OCI-LY7 (cell line): ENCODE measurements around the gene UBL3. TPM values are rescaled to one million over a fixed set of nuclear protein-coding genes. Genes with fewer than 3 reads are reported as not detected.

ENCODE experiments used
- BruUV-seq: library from RNA; stranded (reverse); fragments of 400-500 nt; replicated peaks from 2 replicates; lab custom pipeline; 2021; lab: Mats Ljungman, UMichigan
- CTCF ChIA-PET: fragments of 300-600 bp; sonication (Branson Sonifier 250); formaldehyde crosslinking; loops from one replicate; lab custom pipeline; 2022; ENCODE audit warnings: antibody characterized with exemption; ENCODE audit not compliant: unreplicated experiment; lab: Charles Lee
- POLR2A ChIA-PET: fragments of 300-600 bp; sonication (Branson Sonifier 250); formaldehyde crosslinking; loops from one replicate; lab custom pipeline; 2022; ENCODE audit warnings: antibody characterized with exemption; lab: Charles Lee
- DNase-seq: peaks from one replicate; pipeline ENCODE4 v3.0.0-alpha.2; 2015; ENCODE audit warnings: low spot score
- H2AFZ ChIP-seq: fragments of 200-600 bp; sonication (generic), shearing (Covaris generic); 2 replicates; pipeline ENCODE4 v1.6.1; 2014; ENCODE audit warnings: mild to moderate bottlenecking, antibody characterized with exemption, low read length, moderate library complexity
- H3K27ac ChIP-seq: fragments of 200-600 bp; sonication (generic); 2 replicates; pipeline ENCODE4 v1.5.1; 2014; ENCODE audit warnings: mixed run types, low read depth, mild to moderate bottlenecking, moderate library complexity, low read length, inconsistent platforms; ENCODE audit not compliant: poor library complexity, severe bottlenecking
- H3K36me3 ChIP-seq: fragments of 200-600 bp; sonication (generic); 2 replicates; pipeline ENCODE4 v1.6.1; 2014; ENCODE audit warnings: mild to moderate bottlenecking, antibody characterized with exemption, low read length, moderate library complexity, mixed read lengths; ENCODE audit not compliant: insufficient read depth
- H3K4me1 ChIP-seq: fragments of 200-600 bp; sonication (generic); 2 replicates; pipeline ENCODE4 v1.5.1; 2014; ENCODE audit warnings: mild to moderate bottlenecking, low read length; ENCODE audit not compliant: insufficient read depth, poor library complexity, severe bottlenecking
- H3K4me2 ChIP-seq: fragments of 200-600 bp; sonication (generic); 2 replicates; pipeline ENCODE4 v1.6.1; 2014; ENCODE audit warnings: mild to moderate bottlenecking, low read length
- H3K4me3 ChIP-seq: fragments of 200-600 bp; sonication (generic); 2 replicates; pipeline ENCODE4 v1.5.1; 2014; ENCODE audit warnings: mild to moderate bottlenecking, low read depth, low read length; ENCODE audit not compliant: poor library complexity, severe bottlenecking
- H3K79me2 ChIP-seq: fragments of 200-600 bp; sonication (generic); 2 replicates; pipeline ENCODE4 v1.6.1; 2016; ENCODE audit warnings: low read depth, mild to moderate bottlenecking, low read length, moderate library complexity, mixed read lengths; ENCODE audit not compliant: insufficient read depth
- H3K9me2 ChIP-seq: fragments of 200-600 bp; sonication (generic); 2 replicates; pipeline ENCODE4 v1.6.1; 2016; ENCODE audit warnings: mild to moderate bottlenecking, low read length, mixed read lengths; ENCODE audit not compliant: insufficient read depth
- H3K9me3 ChIP-seq: fragments of 200-600 bp; sonication (generic); 2 replicates; pipeline ENCODE4 v1.6.1; 2014; ENCODE audit warnings: mild to moderate bottlenecking, mixed run types, low read length, mixed read lengths
- H4K20me1 ChIP-seq: fragments of 200-600 bp; sonication (generic); 2 replicates; pipeline ENCODE4 v1.6.1; 2014; ENCODE audit warnings: mild to moderate bottlenecking, antibody characterized with exemption, low read length, moderate library complexity, mixed read lengths; ENCODE audit not compliant: insufficient read depth
- CTCF ChIP-seq: fragments of 200-600 bp; sonication (generic); conservative IDR thresholded peaks from 2 replicates; pipeline ENCODE4 v1.5.1; 2014; ENCODE audit warnings: mild to moderate bottlenecking, antibody characterized with exemption, low read length, moderate library complexity, mixed read lengths
- EZH2phosphoT487 ChIP-seq: fragments of 200-600 bp; sonication (generic); IDR thresholded peaks from 2 replicates; pipeline ENCODE4 v1.6.1; 2018; ENCODE audit warnings: low read depth, borderline replicate concordance, mild to moderate bottlenecking, mixed run types, antibody characterized with exemption, low read length, moderate library complexity, mixed read lengths
- intact Hi-C: fragments of 100-400 bp; cut with micrococcal nuclease; formaldehyde crosslinking; loops from one replicate; pipeline ENCODE4 v1.10.0; 2022; ENCODE audit not compliant: unreplicated experiment
- total RNA-seq, 2 experiments: library from RNA; depleted of rRNA in 1 of 2; stranded (reverse); fragments of >200 nt in 1 of 2; shearing (Covaris generic) in 1 of 2; gene quantifications; 2 replicates each; pipeline ENCODE4 v1.2.3, GENCODE V29; 2014 to 2022

Gene UBL3
- total RNA-seq, 2 experiments from 2014 or later: 5.6 to 11.4 TPM

GRCh38 chr13:29858667-29859066 is 8.2 kb upstream of the UBL3 start:
- DNase-seq: no peak
- Histone ChIP-seq H3K27ac (no peak overlapping the region), H3K4me3 (no peak overlapping the region), H3K36me3 (no peaks in the 10 kb centered on the region), H3K9me3 (no peaks in the 10 kb centered on the region), H3K79me2 (no peaks in the 10 kb centered on the region), H3K4me2 (no peak overlapping the region), H4K20me1 (no peaks in the 10 kb centered on the region), H3K9me2 (no peaks in the 10 kb centered on the region), H2AFZ (no peak overlapping the region), H3K4me1 (no peaks in the 10 kb centered on the region)
- intact Hi-C loops: no loop called here
- POLR2A ChIA-PET: no interaction called here
- TF ChIP-seq CTCF (no peak), EZH2phosphoT487 (no peak)
- no TSS peak for BruUV-seq
- CTCF ChIA-PET: no interaction called here

DNA sequence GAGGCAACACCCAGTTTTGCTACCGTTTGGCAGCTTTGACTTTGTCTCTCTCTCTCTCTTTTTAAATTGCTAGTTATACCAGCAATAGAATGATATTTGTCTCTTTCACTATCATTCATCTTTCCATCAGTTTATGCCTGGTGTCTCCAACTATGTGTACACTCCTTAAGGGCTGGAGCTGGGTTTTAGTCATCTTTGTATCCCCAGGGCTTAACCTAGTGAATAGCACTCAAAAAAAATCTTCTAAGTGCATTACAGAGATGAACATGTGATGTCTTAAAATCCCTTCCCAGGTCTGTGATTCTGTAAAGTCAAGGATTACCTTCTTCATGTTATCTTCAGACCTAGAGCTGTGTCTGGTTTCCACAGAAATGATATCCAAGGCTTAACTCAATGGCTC is 7.8 kb upstream of the UBL3 start:
- H3K9me3 ChIP-seq: no peaks in the 10 kb centered on the region
- no peak overlapping the region for H2AFZ ChIP-seq
- DNase-seq: no peak
- H3K79me2 ChIP-seq: no peaks in the 10 kb centered on the region
- ChIA-PET POLR2A (no interaction called here), CTCF (no interaction called here)
- H3K4me2 ChIP-seq: no peak overlapping the region
- TF ChIP-seq EZH2phosphoT487 (no peak), CTCF (no peak)
- no peak overlapping the region for H3K27ac ChIP-seq
- BruUV-seq: no TSS peak
- intact Hi-C loops: no loop called here
- no peaks in the 10 kb centered on the region for H3K4me1 ChIP-seq
- no peaks in the 10 kb centered on the region for H3K36me3 ChIP-seq
- H3K9me2 ChIP-seq: no peaks in the 10 kb centered on the region
- H4K20me1 ChIP-seq: no peaks in the 10 kb centered on the region
- H3K4me3 ChIP-seq: no peak overlapping the region

- Histone ChIP-seq H3K9me3 (no peaks in the 10 kb centered on the region), H3K4me1 (no peaks in the 10 kb centered on the region), H2AFZ (no peak overlapping the region), H3K36me3 (no peaks in the 10 kb centered on the region), H3K79me2 (no peaks in the 10 kb centered on the region), H3K4me2 (no peak overlapping the region), H3K4me3 (no peak overlapping the region), H4K20me1 (no peaks in the 10 kb centered on the region), H3K9me2 (no peaks in the 10 kb centered on the region), H3K27ac (no peak overlapping the region)
- no peak for TF ChIP-seq CTCF
- no peak for TF ChIP-seq EZH2phosphoT487
- no peak for DNase-seq
- BruUV-seq: no TSS peak
- POLR2A ChIA-PET: interaction anchor here (1.4 kb wide), 1 partner anchor 22 kb away, joined by 4 read pairs; no protein-coding TSS in a partner anchor
- intact Hi-C loops: no loop called here
- CTCF ChIA-PET: no interaction called here
Observed at GRCh38 chr13:29857085-29857484, 6.7 kb upstream of the UBL3 start.
